ENCODE data around the gene THAP9.
A peak's percentile ranks its signal among the peaks of the same experiment; 100 is the strongest.
"Not testable (repeated sequence)": the region's sequence is repeated elsewhere in the genome, so short reads cannot be mapped to it uniquely, and the experiment has no call there.

Gene THAP9, protein sequence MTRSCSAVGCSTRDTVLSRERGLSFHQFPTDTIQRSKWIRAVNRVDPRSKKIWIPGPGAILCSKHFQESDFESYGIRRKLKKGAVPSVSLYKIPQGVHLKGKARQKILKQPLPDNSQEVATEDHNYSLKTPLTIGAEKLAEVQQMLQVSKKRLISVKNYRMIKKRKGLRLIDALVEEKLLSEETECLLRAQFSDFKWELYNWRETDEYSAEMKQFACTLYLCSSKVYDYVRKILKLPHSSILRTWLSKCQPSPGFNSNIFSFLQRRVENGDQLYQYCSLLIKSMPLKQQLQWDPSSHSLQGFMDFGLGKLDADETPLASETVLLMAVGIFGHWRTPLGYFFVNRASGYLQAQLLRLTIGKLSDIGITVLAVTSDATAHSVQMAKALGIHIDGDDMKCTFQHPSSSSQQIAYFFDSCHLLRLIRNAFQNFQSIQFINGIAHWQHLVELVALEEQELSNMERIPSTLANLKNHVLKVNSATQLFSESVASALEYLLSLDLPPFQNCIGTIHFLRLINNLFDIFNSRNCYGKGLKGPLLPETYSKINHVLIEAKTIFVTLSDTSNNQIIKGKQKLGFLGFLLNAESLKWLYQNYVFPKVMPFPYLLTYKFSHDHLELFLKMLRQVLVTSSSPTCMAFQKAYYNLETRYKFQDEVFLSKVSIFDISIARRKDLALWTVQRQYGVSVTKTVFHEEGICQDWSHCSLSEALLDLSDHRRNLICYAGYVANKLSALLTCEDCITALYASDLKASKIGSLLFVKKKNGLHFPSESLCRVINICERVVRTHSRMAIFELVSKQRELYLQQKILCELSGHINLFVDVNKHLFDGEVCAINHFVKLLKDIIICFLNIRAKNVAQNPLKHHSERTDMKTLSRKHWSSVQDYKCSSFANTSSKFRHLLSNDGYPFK

DNA sequence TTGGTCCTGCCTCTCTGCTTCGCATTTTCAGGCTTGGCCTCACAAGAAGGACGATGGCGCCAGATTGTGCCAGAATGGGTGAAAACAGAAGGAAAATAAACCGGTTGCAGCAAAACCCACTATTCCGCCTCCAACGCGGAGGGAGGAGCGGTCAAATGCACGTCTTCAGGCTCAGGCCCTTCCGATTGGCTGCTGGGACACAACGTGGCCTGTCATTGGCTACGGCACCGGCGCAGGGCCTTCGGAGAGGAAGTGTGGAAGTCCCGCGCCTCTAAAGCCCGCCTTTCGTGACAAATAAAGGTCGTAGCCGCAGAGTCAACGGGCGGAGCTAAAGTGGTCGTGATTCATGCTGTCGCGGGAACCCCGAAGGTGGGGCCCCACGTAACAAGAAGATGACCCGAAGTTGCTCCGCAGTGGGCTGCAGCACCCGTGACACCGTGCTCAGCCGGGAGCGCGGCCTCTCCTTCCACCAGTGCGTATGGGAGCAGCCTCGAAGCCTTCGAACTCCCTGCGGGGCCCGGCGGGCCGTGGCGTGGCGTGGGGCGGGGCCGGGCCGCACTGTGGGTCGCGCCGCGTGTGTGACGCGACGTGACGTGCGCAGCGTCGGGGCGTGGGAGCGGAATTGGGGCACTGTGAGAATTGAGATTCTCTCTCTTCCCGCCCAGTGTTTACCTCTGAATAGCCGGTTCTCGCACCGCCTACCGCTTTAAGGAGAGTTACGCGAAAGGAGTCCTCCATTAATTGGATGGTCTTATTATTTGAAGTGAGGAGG, at the start of gene THAP9:
Gene THAP9 (plus strand): TSS at position 325 of the 772 bp plus-strand sequence. CDS start 68 bp downstream, at position 393.
- DNase-seq, result peak; percentile 99

DNA sequence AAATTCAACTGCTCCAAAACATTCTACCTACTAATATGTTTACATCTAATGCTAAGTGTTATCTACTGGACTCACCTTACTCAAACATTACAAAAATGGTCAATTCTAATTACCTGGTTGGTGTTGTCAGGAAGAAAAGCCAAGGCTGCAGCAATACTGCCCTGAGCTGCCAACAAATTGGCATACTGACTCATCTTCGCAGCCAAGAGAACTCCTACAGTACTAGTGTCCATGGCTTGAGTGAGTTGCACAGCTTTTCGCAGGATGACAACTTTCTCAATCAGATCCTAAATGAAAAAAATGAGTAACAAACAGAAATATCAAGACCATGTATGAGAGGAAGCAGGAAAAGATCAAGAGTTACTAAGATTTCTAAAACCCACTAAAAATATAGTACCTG, 49.2 kb upstream of the THAP9 start:
- DNase-seq, result no peak

DNA sequence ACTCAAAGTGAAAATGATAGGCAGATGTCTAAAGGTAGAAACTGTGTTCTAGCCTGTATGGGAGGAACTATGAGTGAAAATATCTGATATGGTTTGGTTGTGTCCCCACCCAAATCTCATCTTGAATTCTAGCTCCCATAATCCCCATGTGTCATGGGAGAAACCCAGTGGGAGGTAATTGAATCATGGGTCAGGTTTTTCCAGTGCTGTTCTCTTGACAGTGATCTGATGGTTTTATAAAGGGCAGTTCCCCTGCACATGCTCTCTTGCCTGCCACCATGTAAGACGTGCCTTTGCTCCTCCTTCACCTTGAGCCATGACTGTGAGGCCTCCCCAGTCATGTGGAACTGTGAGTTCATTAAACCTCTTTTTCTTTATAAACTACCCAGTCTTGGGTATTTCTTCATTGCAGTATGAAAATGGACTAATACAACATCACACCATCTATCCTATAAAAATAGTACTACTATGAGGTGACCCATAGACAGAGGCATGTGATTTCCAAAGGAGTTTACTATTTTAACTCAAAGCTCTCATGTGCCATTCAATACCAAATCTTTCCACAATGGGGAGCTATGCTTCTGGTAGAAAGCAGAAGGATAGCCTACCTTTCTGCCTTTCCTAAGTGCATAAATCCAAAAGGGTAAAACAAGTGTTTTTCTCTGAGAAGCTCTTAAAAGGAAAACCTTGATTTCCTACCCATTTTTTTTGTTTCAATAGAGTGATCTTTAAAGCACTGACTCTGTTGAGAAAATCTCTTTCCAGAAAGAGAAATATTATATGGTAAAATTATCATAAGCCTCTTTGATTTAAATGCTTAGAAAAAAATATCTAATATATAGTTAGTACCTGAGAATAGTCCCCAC, 48.4 kb upstream of the THAP9 start:
- peak; percentile 2 for DNase-seq

DNA sequence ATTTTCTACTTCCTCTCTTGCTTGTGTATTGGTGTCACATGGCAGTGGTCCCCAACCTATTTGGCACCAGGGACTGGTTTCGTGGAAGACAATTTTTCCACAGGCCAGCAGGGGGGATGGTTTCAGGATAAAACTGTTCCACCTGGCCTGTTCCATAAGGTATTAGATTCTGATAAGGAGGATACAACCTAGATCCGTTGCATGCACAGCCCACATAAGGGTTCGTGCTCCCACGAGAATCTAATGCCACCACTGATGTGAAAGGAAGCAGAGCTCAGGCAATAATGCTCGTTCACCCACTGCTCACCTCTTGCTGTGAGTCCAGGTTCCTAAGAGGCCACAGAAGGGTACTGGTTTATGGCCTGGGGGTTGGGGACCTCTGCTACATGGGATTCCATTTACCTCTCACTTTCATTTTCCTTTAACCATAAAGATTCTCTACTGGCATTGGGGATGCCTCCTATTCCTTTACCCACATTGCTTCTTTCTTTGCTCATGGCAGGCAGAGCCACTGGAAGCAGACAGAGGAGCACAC, 47.7 kb upstream of the THAP9 start:
- DNase-seq, result no peak

DNA sequence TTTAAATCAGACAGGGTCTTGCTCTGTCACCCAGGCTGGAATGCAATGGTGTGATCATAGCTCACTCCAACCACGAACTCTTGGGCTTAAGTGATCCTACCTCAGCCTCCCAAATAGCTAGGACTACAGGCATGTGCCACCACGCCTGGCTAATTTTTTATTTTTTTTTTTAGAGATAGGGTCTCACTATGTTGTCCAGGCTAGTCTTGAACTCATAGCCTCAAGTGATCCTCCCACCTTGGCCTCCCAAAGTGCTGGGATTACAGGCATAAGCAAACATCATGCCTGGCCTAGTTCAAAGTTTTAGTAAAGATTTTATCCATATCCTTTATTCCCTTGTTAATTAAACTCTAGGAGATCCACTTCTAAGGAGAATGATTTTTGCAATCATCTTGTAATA, 40.0 kb upstream of the THAP9 start:
- not testable (repeated sequence) for DNase-seq

DNA sequence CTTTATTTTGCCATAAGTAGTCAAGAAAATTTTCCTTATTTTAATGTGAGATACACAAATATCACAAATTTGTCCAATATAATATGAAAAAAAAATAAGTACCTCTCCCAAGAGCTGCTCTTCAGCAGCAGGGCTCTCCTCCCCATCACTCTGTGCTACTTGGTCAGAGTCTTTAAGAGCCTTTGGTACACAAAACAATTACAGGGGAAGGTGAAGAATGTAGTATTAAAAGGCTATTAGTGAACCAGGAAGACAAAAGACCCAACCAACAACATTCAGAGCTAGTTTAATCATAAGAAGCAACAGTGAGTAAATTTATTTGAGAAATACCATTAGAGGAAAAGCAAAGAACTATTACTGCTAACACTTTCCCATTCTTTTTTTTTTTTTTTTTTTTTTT, 39.0 kb upstream of the THAP9 start:
- no peak for DNase-seq

DNA sequence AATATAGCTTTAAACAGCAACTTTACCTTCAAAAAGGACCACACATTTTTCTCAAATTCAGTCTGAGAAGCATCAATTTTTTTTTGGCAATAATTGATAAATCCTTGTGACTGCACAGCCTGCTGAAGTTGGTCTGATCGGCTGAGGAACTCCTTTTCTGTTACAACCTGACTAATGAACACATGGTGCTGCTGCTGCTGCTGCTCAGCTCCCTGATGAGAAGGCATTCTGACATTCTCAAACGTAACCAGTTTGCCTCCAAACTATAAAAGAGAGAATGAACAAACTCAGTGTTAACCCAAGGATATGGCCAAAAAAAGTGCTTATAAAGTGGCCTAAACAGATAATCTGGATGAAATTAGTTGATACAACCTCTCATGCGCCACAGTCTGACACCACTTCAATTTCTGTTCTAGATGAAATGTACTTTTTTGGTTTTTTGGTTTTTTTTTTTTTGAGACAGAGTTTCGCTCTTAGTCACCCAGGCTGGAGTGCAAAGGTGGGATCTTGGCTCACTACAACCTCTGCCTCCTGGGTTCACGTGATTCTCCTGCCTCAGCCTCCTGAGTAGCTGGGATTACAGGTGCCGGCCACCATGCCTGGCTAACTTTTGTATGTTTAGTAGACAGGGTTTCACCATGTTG, 36.1 kb upstream of the THAP9 start:
- DNase-seq, result no peak

DNA sequence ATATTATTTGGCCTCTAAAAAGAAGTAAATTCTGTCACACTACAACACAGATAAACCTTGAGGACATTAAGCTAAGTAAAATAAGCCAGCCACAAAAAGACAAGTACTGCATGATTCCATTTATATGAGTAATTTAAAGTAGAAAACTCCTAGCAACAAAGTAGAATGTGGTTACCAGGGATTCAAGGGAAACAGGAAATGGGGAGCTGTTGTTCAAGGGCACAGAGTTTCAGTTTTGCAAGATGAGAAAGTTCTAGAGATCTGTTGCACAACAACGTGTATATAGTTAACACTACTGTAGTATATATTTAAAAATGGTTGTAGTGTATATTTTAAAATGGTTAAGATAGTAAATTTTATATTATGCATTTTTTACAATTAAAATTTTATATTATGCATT, 34.9 kb upstream of the THAP9 start:
- peak; percentile 96 for DNase-seq

DNA sequence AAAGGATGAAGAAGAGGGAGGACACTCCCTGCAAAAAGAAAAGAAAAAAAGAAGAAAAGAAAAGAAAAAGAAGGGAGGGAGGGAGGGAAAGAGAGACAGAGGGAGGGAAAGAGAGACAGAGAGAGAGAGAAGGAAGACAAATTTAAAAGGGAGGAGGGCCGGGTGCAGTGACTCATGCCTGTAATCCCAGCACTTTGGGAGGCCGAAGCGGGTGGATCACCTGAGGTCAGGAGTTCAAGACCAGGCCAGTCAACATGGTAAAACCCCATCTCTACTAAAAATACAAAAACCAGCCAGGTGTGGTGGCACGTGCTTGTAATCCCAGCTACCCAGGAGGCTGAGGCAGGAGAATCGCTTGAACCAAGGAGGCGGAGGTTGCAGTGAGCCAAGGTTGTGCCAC, 34.5 kb upstream of the THAP9 start:
- peak; percentile 64 for DNase-seq

DNA sequence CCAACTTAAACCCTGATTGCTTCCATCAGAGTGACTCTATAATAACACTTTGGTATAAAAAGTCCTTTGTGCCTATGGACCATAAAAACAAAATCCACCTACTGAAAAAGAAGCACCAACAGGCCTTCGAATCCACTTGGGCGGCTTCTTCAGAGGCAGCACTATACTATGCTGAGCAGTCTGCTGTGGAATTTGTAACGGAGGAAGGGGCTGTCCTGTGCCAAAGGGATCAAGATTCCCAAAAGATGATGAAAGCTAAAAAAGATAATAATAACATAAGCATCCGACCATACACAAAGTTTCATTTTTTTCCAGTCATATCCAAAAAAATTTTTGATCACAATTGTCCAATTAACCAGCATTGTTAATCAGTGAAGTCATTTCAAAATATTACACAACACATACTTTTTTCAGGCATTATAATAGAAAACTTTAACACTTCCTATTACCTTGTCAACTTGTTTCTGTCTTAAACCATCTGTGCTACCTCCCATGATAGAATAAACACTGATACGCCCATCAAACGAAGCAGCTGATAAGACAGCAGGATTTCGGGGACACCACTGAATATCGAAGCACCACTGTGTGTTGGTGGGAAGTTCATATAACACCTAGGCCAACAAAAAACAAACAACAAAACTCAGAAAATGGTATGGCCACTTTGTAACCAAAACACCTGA, 33.7 kb upstream of the THAP9 start:
- no peak for DNase-seq

DNA sequence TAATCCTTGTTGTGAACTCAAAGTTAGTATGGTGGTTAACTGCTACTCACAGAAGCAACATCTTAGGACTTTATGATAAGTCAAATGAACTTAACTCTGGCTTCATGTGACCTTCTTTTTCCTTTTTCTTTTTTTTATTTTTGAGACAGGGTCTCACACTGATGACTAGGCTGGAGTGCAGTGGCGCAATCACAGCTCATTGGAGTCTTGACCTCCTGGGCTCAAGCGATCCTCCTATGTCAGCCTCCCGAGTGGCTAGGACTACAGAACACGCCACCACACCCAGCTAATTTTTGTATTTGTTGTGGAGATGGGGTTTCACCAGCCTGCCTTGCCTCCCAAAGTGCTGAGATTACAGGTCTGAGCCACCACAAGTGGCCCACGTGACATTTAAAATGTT, 32.0 kb upstream of the THAP9 start:
- DNase-seq, result no peak

DNA sequence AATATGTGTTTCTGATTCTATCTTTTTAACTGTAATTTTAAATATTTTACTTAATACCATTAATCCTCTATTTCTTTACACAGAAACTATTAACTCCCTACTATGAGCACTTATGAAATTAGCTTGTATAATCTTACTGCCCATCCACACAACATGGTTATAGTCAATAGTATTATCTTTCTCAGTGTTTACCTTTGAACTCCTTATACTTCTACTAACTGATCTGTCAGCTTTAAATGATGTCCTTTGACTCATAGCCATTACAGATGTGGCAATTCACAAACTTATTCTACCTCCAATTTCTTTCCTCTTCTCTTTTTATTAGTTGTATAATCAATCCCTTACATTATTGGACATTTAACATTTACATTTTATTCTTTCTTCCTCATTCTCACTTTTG, 15.1 kb upstream of the THAP9 start:
- DNase-seq, result no peak

DNA sequence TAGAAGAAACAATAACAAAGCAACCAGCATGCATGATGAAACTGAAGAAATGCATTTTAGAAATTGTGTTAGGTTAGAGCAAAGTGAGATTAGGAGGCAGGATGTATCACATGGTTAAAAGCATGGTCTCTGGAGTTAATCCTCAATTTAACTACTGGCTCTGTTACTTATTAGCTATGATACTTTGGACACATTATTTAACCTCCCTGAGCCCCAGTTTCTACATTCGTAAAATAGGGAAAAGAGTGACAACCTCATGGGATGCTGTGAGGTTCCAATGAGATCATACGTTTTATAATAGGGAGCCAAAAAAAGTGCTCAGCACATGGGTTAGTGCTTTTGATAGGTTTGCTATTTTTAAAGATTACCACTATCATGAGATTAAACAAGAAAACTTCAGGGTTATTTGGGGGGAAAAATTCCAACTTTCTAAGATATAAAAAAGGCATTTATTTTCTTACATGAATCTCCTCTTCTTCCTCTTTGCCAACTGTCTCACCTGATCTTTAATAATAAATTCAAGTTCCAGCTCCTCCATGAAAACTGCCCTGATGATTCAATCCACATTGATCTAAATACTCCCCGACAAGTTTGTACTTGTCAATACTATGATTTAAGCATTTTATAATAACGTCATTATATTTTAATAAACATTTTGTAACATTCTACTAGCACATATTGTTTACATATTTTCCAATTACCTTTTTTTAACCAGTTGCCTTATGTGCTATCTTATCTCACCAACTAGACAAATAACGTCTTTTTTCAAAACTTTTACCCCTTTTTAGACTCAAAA, 14.2 kb upstream of the THAP9 start:
- no peak for DNase-seq

DNA sequence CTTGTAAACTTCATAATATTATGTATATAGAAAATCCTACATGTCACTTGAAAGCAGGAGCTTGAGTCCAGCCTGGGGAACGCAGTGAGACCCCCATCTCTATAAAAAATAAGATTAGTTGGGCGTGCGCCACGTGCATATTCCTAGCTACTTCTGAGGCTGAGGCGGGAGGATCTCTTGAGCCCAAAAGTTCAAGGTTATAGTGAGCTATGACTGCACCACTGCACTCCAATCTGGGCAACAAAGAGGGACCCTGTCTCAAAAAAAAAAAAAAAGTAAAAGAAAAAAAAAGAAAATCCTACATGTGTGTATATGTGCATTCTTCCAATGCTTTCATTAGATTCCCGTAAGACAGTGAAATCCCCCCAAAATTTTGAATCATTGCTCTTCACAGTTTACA, 11.2 kb upstream of the THAP9 start:
- no peak for DNase-seq

DNA sequence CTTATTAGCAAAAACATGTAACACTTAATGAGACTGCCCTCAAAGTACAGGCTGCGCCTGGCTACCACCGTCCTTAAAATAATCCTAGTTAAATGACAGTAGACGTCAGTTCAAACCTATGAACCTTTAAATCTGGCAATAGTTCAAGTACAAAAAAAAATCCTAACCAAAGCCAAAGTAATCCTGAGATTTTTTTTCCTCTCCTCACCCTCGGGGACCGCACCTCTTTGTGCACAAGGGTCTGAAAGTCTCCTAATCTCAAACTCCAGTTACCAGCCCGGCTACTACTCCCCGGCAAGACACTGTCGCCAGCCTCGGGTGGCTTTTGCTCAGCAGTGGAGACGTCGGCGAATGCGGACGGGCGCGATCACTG, 10.0 kb upstream of the THAP9 start:
- DNase-seq, result no peak

DNA sequence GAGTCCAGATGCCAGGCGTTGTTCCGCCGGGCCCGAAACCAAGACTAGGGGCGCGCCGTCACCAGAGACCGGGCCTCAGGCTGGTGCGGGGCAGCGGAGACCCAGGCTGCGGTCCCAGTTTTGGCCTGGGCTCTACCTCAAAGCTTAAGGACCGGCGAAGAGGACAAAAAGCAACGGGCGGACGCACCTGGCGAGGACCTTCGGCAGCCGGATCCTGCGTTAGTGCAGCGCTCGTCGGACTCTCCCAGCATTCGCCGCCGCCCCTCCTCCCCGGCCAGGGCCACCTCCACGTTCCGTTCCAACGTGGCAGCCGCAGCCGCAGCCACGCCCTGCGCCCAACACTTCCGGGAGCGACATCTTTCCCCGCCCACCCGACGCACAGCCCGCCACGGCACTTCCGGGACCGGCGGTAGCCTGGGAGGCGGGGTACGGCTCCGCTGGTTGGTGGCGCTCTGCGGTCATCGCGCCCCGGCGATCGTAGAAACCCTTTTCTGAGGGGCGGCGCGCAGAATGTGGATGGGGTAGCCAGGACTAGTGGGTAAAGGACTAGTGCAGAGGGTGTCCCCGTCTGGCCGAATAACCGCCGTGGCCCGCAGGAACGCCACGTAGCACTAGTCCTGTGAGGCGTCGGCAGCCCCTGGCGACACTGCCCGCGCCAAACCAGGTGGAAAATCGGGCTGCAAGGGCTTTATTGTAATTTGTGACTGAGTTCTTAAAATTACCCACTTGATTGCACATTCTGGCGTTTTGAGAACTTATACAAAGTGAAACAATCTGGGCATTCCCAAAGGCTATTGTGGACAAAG, 9.4 kb upstream of the THAP9 start, which contains the start of gene SEC31A:
Gene SEC31A (minus strand): TSS at position 253 of the 806 bp plus-strand sequence. CDS start 9,217 bp downstream, outside the sequence.
- peak; percentile 93 for DNase-seq

DNA sequence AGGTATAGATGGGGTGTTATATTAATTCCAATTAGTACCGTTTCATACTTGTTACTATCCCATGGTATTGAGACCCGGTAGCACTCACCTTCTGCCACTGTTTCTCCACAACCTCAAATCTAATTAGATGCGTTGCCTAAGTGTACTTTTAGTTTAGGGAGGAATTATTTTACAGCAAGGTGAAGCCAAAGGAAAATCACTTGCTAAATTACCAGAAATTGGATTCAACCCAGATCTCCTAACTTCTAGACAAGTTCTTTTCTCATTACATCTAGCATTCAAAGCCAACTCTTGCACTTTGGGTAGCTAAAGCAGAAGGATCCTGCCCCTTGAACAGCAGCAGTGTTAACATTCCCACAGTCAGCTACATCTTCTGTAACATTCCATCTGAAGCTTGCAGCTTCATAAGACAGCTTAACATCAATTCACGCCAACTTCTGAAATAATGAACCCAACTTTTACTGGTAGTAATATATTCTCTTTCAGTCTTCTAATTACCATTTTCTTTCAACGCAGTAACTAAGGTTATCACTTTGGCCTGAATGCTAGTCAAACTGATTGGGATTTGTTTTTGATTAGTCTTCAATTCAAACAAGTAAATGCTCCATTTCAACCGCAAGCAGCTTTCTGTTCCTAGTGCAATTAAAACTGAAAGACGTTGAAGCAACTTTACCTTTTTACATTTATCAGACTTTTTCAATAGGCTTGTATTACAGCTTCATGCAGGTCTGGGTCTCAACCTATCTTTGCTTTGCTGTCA, 8.6 kb upstream of the THAP9 start:
- no peak for DNase-seq

DNA sequence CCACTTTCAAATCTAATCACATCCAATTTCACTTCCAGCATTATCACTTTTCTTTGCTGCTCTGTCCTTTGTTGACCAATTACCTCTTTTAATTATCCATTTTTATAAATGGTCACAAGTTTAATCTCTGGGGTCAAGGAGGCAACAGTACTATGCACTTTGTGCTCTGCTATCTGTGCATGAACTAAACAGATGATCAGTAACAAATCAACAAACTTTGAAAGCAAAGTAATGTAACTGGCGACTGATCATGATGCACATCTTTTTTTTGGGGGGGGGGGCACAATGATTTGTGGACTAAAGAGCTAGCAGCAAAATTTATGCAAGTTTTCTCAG, 8.1 kb upstream of the THAP9 start:
- DNase-seq, result no peak

Measured in MV-4-11 (cell line).